Kidney epithelial cell (primary cell): ENCODE results near the gene OR2V2. TPM values are rescaled to one million over a fixed set of nuclear protein-coding genes. Genes with fewer than 3 reads are reported as not detected.

Experiments used
- DNase-seq: peaks from one replicate; pipeline ENCODE4 v3.0.0-alpha.2; 2010; ENCODE audit warnings: low read depth
- H3K27me3 ChIP-seq: 2 replicates; pipeline ENCODE4 v1.6.0; 2011; ENCODE audit warnings: low read length; ENCODE audit not compliant: control insufficient read depth, insufficient read depth
- H3K36me3 ChIP-seq: 2 replicates; pipeline ENCODE4 v1.5.1; 2011; ENCODE audit warnings: low read length; ENCODE audit not compliant: control insufficient read depth, insufficient read depth
- H3K4me3 ChIP-seq: 2 replicates; pipeline ENCODE4 v1.5.1; 2011; ENCODE audit warnings: low read depth, mild to moderate bottlenecking, control low read depth, low read length
- total RNA-seq: library from RNA; depleted of rRNA; stranded (reverse); fragments of >200 nt; gene quantifications from 2 replicates; pipeline ENCODE4 v1.2.3, GENCODE V29; 2015
- TF ChIP-seq, protein P1 (sequence below): IDR thresholded peaks from 2 replicates; pipeline ENCODE4 v1.5.1; 2011; ENCODE audit warnings: mild to moderate bottlenecking, moderate library complexity, low read length, control low read depth, inconsistent platforms; ENCODE audit not compliant: insufficient read depth, poor library complexity, severe bottlenecking

OR2V2 gene
- total RNA-seq, 1 donor from 2014 or later, result not detected

DNA sequence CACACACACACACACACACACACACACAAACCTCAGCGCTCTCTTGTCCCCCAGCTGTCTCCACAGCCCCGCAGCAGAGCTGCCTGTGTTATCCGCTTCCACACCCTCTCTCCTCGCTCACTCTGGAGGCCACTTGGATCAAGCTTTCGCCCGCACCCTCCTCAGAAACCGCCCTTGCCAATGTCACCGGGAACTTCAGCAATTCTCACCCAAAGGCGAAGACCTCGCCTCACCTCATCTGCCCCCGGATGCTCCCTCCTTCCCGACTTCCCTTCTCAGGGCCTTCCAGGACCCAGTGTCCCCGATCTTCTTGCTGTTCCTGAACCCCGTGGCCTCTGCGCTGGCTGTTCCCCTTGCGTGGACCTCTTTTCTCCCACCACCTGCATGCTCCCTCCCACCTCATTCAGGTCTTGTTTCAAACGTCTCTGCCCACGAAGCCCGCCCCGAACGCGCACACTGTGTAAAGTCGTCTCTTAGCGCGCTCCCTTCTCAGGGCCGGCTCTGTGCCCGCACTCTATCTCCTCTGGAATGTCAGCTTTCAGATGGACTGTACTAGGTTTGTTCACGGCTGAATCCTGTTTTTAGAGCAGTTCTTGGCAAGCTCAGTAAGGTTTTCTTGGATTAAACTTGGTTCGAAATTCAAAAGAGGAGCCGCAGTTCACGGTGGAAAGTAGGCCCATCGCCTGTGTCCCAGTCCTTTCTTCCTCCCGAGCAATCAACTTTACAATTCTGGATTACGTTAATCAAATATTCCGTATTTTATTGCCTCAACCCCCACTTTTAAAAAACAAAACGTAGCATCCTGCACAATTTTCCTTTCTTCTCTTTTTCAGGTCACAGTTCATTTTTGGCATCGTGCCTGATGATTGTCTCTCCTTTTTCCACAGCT lies 58.6 kb downstream of the OR2V2 start:
- TF ChIP-seq, protein P1, sequence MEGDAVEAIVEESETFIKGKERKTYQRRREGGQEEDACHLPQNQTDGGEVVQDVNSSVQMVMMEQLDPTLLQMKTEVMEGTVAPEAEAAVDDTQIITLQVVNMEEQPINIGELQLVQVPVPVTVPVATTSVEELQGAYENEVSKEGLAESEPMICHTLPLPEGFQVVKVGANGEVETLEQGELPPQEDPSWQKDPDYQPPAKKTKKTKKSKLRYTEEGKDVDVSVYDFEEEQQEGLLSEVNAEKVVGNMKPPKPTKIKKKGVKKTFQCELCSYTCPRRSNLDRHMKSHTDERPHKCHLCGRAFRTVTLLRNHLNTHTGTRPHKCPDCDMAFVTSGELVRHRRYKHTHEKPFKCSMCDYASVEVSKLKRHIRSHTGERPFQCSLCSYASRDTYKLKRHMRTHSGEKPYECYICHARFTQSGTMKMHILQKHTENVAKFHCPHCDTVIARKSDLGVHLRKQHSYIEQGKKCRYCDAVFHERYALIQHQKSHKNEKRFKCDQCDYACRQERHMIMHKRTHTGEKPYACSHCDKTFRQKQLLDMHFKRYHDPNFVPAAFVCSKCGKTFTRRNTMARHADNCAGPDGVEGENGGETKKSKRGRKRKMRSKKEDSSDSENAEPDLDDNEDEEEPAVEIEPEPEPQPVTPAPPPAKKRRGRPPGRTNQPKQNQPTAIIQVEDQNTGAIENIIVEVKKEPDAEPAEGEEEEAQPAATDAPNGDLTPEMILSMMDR, result no peak
- Histone ChIP-seq H3K27me3 (peaks cover 7% of the 10 kb centered on the region), H3K36me3 (no peaks in the 10 kb centered on the region), H3K4me3 (peak overlapping the region; percentile 14)
- DNase-seq, result no peak

DNA sequence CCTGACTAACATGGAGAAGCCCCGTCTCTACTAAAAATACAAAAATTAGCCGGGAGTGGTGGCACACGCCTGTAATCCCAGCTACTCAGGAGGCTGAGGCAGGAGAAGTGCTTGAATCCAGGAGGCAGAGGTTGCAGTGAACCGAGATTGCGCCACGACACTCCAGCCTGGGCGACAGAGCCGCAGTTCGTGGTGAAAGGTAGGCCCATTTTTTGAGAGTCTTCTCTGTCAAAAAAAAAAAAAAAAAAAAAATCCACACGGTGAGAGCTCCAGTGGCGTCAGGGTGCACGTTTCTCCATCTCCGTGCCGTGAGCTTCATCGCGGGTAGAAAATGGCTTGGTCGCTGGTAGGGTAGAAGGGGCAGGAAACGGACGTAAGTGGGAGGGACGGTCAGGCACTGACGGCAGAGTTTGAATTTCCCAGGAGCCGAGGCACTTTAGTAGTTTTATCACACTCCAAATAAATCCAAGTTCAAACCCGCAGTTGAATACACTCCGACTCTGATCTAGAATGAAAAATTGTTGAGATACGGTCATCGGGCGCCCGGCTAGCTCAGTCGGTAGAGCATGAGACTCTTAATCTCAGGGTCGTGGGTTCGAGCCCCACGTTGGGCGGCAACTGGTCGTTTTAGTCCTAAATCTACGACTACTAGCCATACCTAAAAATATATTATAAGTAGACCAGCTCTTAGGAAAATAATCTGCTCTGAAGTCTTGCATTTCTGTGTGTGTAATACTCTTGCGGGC lies 60.0 kb downstream of the OR2V2 start:
- no peak for DNase-seq
- Histone ChIP-seq H3K4me3 (peak overlapping the region; percentile 45), H3K36me3 (no peaks in the 10 kb centered on the region), H3K27me3 (peaks cover 7% of the 10 kb centered on the region)
- TF ChIP-seq, protein P1, result no peak

DNA sequence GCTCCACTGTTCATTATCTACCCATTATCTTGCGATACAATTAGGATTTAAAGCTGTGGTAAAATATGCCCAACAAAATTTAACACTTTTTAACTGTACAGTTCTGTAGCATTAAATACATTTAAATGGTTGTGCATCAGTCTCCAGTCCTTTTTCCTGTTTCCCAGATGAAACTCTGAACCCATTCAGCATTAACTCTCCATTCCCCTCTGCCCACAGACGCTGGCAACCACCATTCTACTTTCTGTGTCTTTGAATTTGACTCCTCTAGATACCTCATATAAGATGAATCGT lies 60.5 kb downstream of the OR2V2 start:
- Histone ChIP-seq H3K27me3 (peaks cover 7% of the 10 kb centered on the region), H3K4me3 (no peak overlapping the region), H3K36me3 (no peaks in the 10 kb centered on the region)
- TF ChIP-seq, protein P1, result no peak
- no peak for DNase-seq

Other genes with a start within 250 kb of the OR2V2 start
- not detected in 2 replicates for gene BTNL8, start 248.4 kb upstream of the OR2V2 start, total RNA-seq
- gene BTNL3, start 158.7 kb upstream of the OR2V2 start, total RNA-seq, result not detected in 2 replicates
- gene BTNL9, start 107.3 kb upstream of the OR2V2 start, total RNA-seq, result 0.21 TPM in 1 of 2 replicates, not detected in the other
- not detected in 2 replicates for gene OR2V1, start 16.4 kb upstream of the OR2V2 start, total RNA-seq
- 2.9 and 4.4 TPM in 2 replicates for gene TRIM7, start 57.6 kb downstream of the OR2V2 start, total RNA-seq
- 15.8 and 17.5 TPM in 2 replicates for gene TRIM41, start 75.7 kb downstream of the OR2V2 start, total RNA-seq
- gene RACK1, start 96.3 kb downstream of the OR2V2 start, total RNA-seq, result 4,909 and 5,323 TPM in 2 replicates
- 2.2 and 6.0 TPM in 2 replicates for gene TRIM52, start 113.6 kb downstream of the OR2V2 start, total RNA-seq
- gene OR4F3, start 219.7 kb downstream of the OR2V2 start, total RNA-seq, result not detected in 2 replicates